Adrenal gland (tissue), 5 donors: ENCODE data around the gene MTHFD1L.

ENCODE experiments used
- POLR2A ChIP-seq, 2 donors: fragments of 450-650 bp; IDR thresholded peaks; one replicate each; pipeline ENCODE4 v1.6.1; 2017; ENCODE audit warnings: antibody characterized with exemption in 2 of 2, mild to moderate bottlenecking in 2 of 2, moderate library complexity in 1 of 2
- TF ChIP-seq, protein P1 (sequence below), 6 experiments: fragments of 450-650 bp in 4 of 6; fragments of 200-600 bp in 2 of 6; sonication (generic) in 1 of 6; IDR thresholded peaks; 1 replicate in 5 of 6; 2 replicates in 1 of 6; pipeline versions ENCODE4 v1.5.1 to v1.8.0; 2016 to 2021; ENCODE audit warnings: antibody characterized with exemption in 6 of 6, mild to moderate bottlenecking in 2 of 6, moderate library complexity in 1 of 6
- donor health status: DM: no; HTN: no; CAD: no.

DNA sequence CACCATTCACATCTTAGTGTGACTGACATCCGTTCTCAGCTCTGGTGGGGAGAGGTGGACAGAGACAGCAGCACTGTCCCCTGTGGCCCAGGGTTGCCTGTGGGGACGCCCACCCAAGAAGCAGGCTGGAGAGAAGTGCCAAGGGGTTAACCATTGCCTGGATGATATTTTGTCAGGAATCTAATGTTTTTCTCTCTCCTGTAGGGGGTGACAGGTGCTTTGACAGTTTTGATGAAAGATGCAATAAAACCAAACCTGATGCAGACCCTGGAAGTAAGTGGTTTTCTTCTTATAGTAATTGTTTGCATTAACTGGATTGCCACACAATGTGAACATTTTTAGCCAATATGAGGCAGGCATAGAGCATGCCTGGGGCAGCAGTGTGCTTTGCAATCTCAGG lies 99.3 kb downstream of the MTHFD1L start:
- TF ChIP-seq, protein P1, sequence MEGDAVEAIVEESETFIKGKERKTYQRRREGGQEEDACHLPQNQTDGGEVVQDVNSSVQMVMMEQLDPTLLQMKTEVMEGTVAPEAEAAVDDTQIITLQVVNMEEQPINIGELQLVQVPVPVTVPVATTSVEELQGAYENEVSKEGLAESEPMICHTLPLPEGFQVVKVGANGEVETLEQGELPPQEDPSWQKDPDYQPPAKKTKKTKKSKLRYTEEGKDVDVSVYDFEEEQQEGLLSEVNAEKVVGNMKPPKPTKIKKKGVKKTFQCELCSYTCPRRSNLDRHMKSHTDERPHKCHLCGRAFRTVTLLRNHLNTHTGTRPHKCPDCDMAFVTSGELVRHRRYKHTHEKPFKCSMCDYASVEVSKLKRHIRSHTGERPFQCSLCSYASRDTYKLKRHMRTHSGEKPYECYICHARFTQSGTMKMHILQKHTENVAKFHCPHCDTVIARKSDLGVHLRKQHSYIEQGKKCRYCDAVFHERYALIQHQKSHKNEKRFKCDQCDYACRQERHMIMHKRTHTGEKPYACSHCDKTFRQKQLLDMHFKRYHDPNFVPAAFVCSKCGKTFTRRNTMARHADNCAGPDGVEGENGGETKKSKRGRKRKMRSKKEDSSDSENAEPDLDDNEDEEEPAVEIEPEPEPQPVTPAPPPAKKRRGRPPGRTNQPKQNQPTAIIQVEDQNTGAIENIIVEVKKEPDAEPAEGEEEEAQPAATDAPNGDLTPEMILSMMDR (IDR thresholded peaks at IDR 0.05) = no peak
- no peak for TF ChIP-seq POLR2A (IDR thresholded peaks at IDR 0.05)
